ENCODE data around the gene ZNF75A. TPM values are rescaled to one million over a fixed set of nuclear protein-coding genes. Genes with fewer than 3 reads are reported as not detected.

Gene ZNF75A
- total and polyA plus RNA-seq, 9 of the 15 experiments (the other 6 are each of a cell fraction or from before 2014, with no cell fraction given), result 7.2 to 24.5 (median 17.1) TPM

- TF ChIP-seq ZNF124 (CRISPR knock-in tag; IDR thresholded peaks at IDR 0.05) (peak; percentile 88; the same call in 1 of the 2 replicates), ETS1 (conservative IDR thresholded peaks at IDR 0.05; ENCODE audit: control insufficient read depth, low read depth, low read length) (peak; percentile 72; the same call in 1 of the 2 replicates), CREB3 (tag; conservative IDR thresholded peaks at IDR 0.05; ENCODE audit: low read depth) (peak; percentile 91), MCM7 (IDR thresholded peaks at IDR 0.05) (0 out of 4 replicates have a peak, but pooled peaks of 1 of the 2 experiments have one; percentile 28), PRMT5 (CRISPR knock-in tag; IDR thresholded peaks at IDR 0.05) (peak; percentile 32; the same call in 1 of the 2 replicates), FOXK2 (conservative IDR thresholded peaks at IDR 0.05 in 1 of 2, IDR thresholded peaks at IDR 0.05 in 1 of 2; ENCODE audit: low read depth in 2 of 2) (peak; percentile 83 to 87; a peak in 3 of 4 replicates), KLF6 (CRISPR knock-in tag; IDR thresholded peaks at IDR 0.05; ENCODE audit: borderline replicate concordance) (peak; percentile 43; the same call in 1 of the 2 replicates), CHD2 (IDR thresholded peaks at IDR 0.05; ENCODE audit: low read depth, low read length) (peak; percentile 74), GTF2F1 (IDR thresholded peaks at IDR 0.05; ENCODE audit: low read depth, low read length) (no peak), TFE3 (CRISPR knock-in tag; IDR thresholded peaks at IDR 0.05) (no peak), NUFIP1 (IDR thresholded peaks at IDR 0.05; ENCODE audit: partially characterized antibody) (peak; percentile 57), ZBTB12 (CRISPR knock-in tag; IDR thresholded peaks at IDR 0.05) (peak; percentile 22; the same call in 1 of the 2 replicates), MTF1 (CRISPR knock-in tag; IDR thresholded peaks at IDR 0.05; ENCODE audit: borderline replicate concordance) (no peak), POLR2G (IDR thresholded peaks at IDR 0.05; ENCODE audit: low read depth, low read length) (peak; percentile 92)
- TF ChIP-seq, protein P1, sequence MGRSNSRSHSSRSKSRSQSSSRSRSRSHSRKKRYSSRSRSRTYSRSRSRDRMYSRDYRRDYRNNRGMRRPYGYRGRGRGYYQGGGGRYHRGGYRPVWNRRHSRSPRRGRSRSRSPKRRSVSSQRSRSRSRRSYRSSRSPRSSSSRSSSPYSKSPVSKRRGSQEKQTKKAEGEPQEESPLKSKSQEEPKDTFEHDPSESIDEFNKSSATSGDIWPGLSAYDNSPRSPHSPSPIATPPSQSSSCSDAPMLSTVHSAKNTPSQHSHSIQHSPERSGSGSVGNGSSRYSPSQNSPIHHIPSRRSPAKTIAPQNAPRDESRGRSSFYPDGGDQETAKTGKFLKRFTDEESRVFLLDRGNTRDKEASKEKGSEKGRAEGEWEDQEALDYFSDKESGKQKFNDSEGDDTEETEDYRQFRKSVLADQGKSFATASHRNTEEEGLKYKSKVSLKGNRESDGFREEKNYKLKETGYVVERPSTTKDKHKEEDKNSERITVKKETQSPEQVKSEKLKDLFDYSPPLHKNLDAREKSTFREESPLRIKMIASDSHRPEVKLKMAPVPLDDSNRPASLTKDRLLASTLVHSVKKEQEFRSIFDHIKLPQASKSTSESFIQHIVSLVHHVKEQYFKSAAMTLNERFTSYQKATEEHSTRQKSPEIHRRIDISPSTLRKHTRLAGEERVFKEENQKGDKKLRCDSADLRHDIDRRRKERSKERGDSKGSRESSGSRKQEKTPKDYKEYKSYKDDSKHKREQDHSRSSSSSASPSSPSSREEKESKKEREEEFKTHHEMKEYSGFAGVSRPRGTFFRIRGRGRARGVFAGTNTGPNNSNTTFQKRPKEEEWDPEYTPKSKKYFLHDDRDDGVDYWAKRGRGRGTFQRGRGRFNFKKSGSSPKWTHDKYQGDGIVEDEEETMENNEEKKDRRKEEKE (IDR thresholded peaks at IDR 0.05; ENCODE audit: borderline replicate concordance in 1 of 2, control insufficient read depth in 1 of 2, low read depth in 2 of 2, low read length in 1 of 2), result 0 out of 4 replicates have a peak, but pooled peaks of 1 of the 2 experiments have one; percentile 20
Measured at GRCh38 chr16:3264137-3265036, 40.9 kb upstream of the ZNF75A start (continued).
